ENCODE results near the gene AATF. TPM values are rescaled to one million over a fixed set of nuclear protein-coding genes. Genes with fewer than 3 reads are reported as not detected.

Gene AATF
- total and polyA plus RNA-seq, 2 donors from 2014 or later = 36.8 to 50.4 TPM

DNA sequence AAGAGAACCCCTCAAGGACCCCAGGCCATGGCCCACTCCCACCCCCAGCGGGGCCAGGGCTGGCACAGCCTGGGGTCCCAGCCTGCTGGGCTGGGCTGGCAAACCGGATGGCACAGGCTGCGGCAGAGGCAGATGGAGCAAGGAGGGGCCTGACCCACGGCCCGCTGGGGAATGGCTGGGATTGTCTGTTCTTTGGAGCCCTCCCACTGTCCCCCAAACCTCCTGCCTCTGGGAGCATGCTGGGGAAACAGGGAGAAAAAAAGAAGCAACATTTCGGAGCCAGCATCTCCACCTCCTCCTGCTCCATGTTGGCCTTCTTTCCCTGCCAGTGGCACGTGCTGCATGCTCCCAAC is 48.6 kb upstream of the AATF start:
- FAIRE-seq (no peak), DNase-seq (no peak)
- Histone ChIP-seq H3K9me3 (ENCODE audit: control insufficient read depth in 2 of 3, insufficient read depth in 1 of 3, low read length in 3 of 3) (no peaks in the 10 kb centered on the region), H3K9ac (ENCODE audit: low read length in 3 of 3) (no peak overlapping the region), H3K36me3 (ENCODE audit: control insufficient read depth in 2 of 3, insufficient read depth in 3 of 3, low read length in 3 of 3) (no peaks in the 10 kb centered on the region), H3K4me1 (ENCODE audit: control insufficient read depth in 2 of 3, insufficient read depth in 2 of 3, low read depth in 1 of 3, low read length in 3 of 3) (peaks cover 0 to 3% (median 0%) of the 10 kb centered on the region in 3 donors), H3K27me3 (ENCODE audit: control insufficient read depth, insufficient read depth, low read length) (no peaks in the 10 kb centered on the region), H3K4me3 (ENCODE audit: low read length in 3 of 3) (no peak overlapping the region), H3K27ac (ENCODE audit: low read depth in 2 of 2, low read length in 2 of 2) (no peak overlapping the region)
- intact Hi-C loops (cut with DNase I) = no loop called here
- TF ChIP-seq, protein P1, sequence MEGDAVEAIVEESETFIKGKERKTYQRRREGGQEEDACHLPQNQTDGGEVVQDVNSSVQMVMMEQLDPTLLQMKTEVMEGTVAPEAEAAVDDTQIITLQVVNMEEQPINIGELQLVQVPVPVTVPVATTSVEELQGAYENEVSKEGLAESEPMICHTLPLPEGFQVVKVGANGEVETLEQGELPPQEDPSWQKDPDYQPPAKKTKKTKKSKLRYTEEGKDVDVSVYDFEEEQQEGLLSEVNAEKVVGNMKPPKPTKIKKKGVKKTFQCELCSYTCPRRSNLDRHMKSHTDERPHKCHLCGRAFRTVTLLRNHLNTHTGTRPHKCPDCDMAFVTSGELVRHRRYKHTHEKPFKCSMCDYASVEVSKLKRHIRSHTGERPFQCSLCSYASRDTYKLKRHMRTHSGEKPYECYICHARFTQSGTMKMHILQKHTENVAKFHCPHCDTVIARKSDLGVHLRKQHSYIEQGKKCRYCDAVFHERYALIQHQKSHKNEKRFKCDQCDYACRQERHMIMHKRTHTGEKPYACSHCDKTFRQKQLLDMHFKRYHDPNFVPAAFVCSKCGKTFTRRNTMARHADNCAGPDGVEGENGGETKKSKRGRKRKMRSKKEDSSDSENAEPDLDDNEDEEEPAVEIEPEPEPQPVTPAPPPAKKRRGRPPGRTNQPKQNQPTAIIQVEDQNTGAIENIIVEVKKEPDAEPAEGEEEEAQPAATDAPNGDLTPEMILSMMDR (IDR thresholded peaks at IDR 0.05; ENCODE audit: borderline replicate concordance, extremely low read depth, insufficient read depth) = no peak

DNA sequence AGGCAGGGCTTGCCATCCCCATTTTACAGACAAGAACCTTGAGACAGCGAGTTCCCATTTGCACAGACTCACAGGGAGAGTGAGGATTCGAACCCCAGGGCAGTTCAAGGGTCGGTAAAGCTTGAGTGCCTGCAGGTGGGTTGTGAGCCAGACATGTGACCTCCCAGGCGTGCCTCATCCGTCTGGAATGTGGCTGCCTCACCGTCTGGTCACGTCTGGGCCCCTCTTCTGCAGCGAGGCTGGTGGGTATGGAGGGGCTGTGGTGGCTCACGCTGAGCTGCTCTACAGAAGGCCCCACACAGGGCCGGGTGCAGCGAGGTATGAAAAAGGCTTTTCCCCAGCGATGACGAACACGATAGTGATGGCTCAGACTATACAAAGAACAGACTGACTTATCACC is 47.2 kb upstream of the AATF start:
- DNase-seq (peak; percentile 79 to 90 (median 89)), FAIRE-seq (no peak)
- no peak overlapping the region for H3K9ac ChIP-seq (ENCODE audit: low read length in 3 of 3)
- no peak overlapping the region for H3K4me3 ChIP-seq (ENCODE audit: low read length in 3 of 3)
- no peaks in the 10 kb centered on the region for H3K36me3 ChIP-seq (ENCODE audit: control insufficient read depth in 2 of 3, insufficient read depth in 3 of 3, low read length in 3 of 3)
- no peaks in the 10 kb centered on the region for H3K9me3 ChIP-seq (ENCODE audit: control insufficient read depth in 2 of 3, insufficient read depth in 1 of 3, low read length in 3 of 3)
- TF ChIP-seq, protein P1 (IDR thresholded peaks at IDR 0.05; ENCODE audit: borderline replicate concordance, extremely low read depth, insufficient read depth) = no peak
- no peaks in the 10 kb centered on the region for H3K27me3 ChIP-seq (ENCODE audit: control insufficient read depth, insufficient read depth, low read length)
- intact Hi-C loops (cut with DNase I) = no loop called here
- peaks cover 0 to 3% (median 0%) of the 10 kb centered on the region in 3 donors for H3K4me1 ChIP-seq (ENCODE audit: control insufficient read depth in 2 of 3, insufficient read depth in 2 of 3, low read depth in 1 of 3, low read length in 3 of 3)
- H3K27ac ChIP-seq (ENCODE audit: low read depth in 2 of 2, low read length in 2 of 2) = no peak overlapping the region

DNA sequence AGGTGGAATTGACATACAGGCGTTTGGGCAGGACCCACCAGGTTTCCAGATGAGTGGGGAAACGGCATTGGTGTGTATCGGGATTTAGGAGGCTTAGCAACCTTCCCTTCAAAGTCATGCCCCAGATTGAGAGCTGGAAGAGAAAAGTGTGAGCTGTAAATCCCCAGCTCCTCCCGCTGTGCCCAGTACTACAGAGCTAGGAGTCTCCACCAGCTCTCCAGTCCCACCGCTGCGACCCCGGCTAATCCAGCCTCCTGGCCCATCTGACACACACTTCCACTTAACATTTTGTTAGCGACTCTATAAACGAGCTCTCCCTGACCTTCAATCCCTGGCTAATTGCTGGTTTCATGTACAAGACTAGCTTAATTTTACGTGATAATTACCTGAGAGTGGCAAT is 41.3 kb upstream of the AATF start:
- Histone ChIP-seq H3K4me1 (ENCODE audit: control insufficient read depth in 2 of 3, insufficient read depth in 2 of 3, low read depth in 1 of 3, low read length in 3 of 3) (no peaks in the 10 kb centered on the region), H3K27ac (ENCODE audit: low read depth in 2 of 2, low read length in 2 of 2) (no peak overlapping the region), H3K27me3 (ENCODE audit: control insufficient read depth, insufficient read depth, low read length) (no peaks in the 10 kb centered on the region), H3K36me3 (ENCODE audit: control insufficient read depth in 2 of 3, insufficient read depth in 3 of 3, low read length in 3 of 3) (no peaks in the 10 kb centered on the region), H3K9me3 (ENCODE audit: control insufficient read depth in 2 of 3, insufficient read depth in 1 of 3, low read length in 3 of 3) (no peaks in the 10 kb centered on the region), H3K4me3 (ENCODE audit: low read length in 3 of 3) (no peak overlapping the region), H3K9ac (ENCODE audit: low read length in 3 of 3) (no peak overlapping the region)
- FAIRE-seq = no peak
- TF ChIP-seq, protein P1 (IDR thresholded peaks at IDR 0.05; ENCODE audit: borderline replicate concordance, extremely low read depth, insufficient read depth) = no peak
- DNase-seq = no peak
- intact Hi-C loops (cut with DNase I) = no loop called here

DNA sequence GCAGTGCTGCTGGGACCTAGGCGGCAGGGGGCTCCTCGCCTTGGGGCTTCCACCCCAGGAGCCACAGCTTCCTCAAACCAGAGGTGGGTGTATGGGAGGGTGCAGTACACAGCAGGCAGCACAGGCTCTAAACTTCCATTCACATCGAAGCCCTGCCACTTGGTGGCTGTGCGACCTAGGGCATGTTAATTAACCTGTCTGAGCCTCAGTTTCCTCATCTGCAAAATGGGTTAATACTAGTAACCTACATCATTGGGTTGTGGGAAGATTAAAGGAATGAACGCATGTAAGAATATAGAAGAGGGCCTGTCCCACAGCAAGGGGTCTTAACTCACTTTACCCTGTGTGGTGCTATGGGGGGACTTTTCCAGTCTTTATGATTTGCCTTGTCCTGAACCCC is 38.2 kb upstream of the AATF start:
- Histone ChIP-seq H3K9ac (ENCODE audit: low read length in 3 of 3) (no peak overlapping the region), H3K27me3 (ENCODE audit: control insufficient read depth, insufficient read depth, low read length) (no peaks in the 10 kb centered on the region), H3K36me3 (ENCODE audit: control insufficient read depth in 2 of 3, insufficient read depth in 3 of 3, low read length in 3 of 3) (no peaks in the 10 kb centered on the region), H3K9me3 (ENCODE audit: control insufficient read depth in 2 of 3, insufficient read depth in 1 of 3, low read length in 3 of 3) (no peaks in the 10 kb centered on the region), H3K4me1 (ENCODE audit: control insufficient read depth in 2 of 3, insufficient read depth in 2 of 3, low read depth in 1 of 3, low read length in 3 of 3) (no peaks in the 10 kb centered on the region), H3K27ac (ENCODE audit: low read depth in 2 of 2, low read length in 2 of 2) (no peak overlapping the region), H3K4me3 (ENCODE audit: low read length in 3 of 3) (no peak overlapping the region)
- intact Hi-C loops (cut with DNase I) = no loop called here
- DNase-seq = no peak
- FAIRE-seq = no peak
- TF ChIP-seq, protein P1 (IDR thresholded peaks at IDR 0.05; ENCODE audit: borderline replicate concordance, extremely low read depth, insufficient read depth) = no peak

Data from kidney (tissue), 14 donors.